Effector CD8-positive, alpha-beta T cell (primary cell): ENCODE measurements around the gene ST3GAL3.

Experiments used
- DNase-seq: peaks from one replicate; lab custom pipeline; 2025; lab: John Stamatoyannopoulos, UW

The ST3GAL3 gene

DNA sequence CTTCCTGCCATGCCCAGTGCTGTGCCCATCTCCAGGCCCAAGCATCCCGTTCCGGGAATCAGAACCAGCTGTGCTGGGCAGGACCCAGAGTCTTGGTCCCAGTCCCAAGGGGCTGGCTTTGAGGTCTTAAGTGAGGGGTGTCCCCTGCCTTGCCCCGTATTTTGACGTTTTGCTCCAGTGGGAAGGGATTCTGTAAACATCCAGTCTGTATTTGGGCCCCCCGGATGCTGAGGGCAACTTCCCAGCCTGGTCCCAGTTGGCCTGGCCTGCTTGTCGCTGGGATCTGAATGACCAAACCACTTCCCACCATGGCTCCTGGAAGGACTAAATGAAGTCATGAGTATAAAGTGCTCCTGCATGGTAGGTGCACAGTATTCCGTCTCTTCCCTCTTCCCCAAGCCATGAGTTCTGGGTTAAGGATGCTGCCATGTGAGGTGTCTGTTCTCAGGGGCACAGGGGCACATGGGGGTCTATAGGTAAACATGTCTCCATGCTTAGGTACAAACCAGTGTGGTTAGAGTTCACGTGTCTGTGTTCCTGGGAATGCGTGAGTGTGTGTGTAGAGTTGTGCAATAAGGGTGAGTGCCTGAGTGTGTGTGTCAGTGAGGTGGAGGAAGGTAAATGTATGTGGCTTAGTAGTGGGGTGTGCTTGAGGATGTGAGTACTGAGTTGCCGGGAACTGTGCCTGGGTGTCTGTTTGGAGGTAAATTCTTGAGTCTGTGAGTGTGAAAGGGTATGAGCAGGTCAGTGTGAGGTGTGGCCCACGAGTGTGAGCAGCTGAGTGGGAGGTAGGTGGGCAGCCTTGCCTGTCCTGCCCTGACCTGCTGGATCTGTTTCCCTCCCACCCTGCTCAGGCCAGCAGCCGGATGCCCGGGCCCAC lies 273.2 kb downstream of the ST3GAL3 start:
- no peak for DNase-seq
